GM19438 (cell line): ENCODE measurements around the gene ATG5.

Experiments used
- ATAC-seq: cut with Tn5 transposase; IDR thresholded peaks from one replicate; pipeline ENCODE4 v1.9.1; 2021; ENCODE audit warnings: low read depth; ENCODE audit not compliant: unreplicated experiment

Gene ATG5

DNA sequence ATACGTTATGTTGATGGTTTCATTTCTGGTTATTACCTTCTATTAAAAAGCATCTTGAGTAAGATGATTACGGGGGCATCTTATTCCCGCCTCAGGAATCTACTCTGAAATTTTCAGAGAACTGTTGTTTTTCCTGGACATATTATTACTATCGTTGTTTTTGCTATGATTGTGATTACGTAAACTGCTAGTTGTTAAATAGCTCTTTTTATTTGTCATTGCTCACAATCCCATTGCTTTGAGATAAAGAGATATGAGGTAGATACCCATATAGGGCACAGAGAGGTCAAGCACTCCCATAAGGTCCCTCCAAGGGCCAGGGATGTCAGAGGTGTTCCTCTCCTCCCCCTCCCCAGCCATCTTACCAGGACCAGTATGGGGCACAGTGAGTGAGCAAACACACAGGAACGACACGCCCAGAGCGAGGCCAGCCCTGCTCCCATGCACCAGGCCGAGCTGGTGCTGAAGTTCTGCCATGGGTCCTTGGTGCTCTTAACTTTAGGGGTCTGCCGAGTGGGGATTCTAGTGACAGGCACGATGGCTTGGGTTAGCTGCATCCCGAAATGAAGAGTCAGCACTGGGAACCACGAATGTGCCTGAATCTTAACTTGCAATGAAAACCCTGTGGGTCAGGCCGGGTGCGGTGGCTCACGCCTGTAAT, 189.5 kb downstream of the ATG5 start:
- no peak for ATAC-seq

DNA sequence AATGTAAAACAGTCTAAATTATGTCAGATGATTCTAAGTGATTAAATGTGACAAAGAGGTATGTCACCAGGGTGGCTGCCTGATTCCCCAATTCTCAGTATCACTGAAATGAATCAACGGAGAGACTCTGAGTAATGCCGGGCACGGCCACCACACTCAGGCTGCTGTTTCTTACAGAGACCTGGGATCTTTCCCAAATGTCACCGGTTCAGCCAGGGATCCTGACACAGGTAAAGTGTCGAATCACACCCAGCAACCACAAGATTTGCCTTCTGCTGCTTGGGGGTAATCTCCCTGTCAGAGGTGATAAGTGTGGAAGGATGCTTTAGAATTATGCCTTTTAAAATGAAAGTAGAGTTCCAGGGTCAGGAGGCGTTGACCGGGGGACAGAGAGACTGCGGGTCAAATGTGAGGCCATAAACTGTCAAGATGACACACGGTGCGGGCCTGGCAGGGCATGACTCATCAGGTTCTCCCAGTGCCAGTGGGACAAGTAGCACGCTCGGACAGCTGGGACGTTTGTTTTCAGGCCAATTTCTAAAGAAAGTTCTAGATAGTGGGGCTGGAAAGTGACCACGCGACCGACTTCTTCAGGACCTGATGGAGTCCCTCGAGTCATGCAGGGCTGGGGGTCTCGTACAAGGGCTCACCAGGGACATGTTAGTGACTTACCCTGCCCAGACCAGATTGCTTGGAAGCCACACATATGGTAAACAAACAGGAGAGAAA, 190.5 kb downstream of the ATG5 start:
- ATAC-seq, result no peak
